NCI-H1092 (cell line): ENCODE results near the gene CSF3.
"Not testable (repeated sequence)": the region's sequence is repeated elsewhere in the genome, so short reads cannot be mapped to it uniquely, and the experiment has no call there.

Experiments
- DNase-seq: peaks from one replicate; lab custom pipeline; 2025; lab: John Stamatoyannopoulos, UW

CSF3 gene

DNA sequence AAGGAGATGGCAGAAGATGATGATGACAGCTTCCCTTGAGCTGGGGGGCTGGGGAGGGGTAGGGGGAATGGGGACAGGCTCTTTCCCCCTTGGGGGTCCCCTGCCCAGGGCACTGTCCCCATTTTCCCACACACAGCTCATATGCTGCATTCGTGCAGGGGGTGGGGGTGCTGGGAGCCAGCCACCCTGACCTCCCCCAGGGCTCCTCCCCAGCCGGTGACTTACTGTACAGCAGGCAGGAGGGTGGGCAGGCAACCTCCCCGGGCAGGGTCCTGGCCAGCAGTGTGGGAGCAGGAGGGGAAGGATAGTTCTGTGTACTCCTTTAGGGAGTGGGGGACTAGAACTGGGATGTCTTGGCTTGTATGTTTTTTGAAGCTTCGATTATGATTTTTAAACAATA is 17.7 kb upstream of the CSF3 start:
- DNase-seq, result no peak

DNA sequence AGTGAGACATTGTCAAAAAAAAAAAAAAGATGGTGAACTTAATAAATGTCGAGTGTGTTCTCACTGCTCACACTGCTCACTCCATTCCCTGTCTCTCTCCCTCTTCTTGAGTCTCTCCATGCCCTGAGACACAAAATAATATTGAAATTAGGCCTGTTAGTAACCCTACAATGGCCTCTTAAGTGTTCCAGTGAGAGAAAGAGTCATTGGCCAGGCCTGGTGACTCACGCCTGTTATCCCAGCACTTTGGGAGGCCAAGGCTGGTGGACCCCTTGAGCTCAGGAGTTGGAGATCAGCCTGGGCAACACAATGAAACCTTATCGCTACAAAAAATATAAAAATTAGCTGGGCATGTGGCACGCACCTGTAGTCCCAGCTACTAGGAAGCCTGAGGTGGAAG is 16.2 kb upstream of the CSF3 start:
- DNase-seq, result no peak

GRCh38 chr17:40000161-40000560 is 15.1 kb upstream of the CSF3 start:
- no peak for DNase-seq

GRCh38 chr17:40001335-40001734 is 13.9 kb upstream of the CSF3 start:
- DNase-seq, result not testable (repeated sequence)

- DNase-seq, result no peak
Measured at GRCh38 chr17:40004072-40004471, 11.2 kb upstream of the CSF3 start.

DNA sequence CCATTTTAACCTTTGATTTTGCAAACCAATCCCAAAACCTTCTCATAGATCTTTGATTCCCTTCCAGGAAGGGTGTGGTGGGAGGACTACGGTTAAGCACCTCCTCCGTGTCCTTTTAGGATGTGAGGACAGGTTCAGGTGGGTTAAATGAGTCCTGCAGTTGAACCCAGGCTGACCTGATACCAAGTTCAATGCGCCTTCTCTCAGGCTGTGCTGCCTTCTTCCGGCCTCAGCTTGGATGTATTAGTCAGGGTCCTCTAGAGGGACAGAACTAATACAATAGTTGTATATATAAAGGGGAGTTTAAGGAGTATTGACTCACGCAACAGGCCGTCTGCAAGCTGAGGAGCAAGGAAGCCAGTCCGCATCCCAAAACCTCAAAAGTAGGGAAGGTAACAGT is 10.5 kb upstream of the CSF3 start:
- no peak for DNase-seq

- DNase-seq, result no peak
Measured at GRCh38 chr17:40005520-40005919, 9.7 kb upstream of the CSF3 start.

DNA sequence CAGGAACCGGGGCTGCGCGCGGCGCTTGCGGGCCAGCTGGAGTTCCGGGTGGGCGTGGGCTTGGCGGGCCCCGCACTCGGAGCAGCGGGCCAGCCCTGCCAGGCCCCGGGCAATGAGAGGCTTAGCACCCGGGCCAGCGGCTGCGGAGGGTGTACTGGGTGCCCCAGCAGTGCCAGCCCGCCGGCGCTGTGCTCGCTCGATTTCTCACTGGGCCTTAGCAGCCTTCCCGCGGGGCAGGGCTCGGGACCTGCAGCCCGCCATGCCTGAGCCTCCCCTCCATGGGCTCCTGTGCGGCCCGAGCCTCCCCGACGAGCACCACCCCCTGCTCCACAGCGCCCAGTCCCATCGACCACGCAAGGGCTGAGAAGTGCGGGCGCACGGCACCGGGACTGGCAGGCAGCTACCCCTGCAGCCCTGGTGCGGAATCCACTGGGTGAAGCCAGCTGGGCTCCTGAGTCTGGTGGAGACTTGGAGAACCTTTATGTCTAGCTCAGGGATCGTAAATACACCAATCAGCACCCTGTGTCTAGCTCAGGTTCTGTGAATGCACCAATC is 4.2 kb upstream of the CSF3 start:
- not testable (repeated sequence) for DNase-seq

DNA sequence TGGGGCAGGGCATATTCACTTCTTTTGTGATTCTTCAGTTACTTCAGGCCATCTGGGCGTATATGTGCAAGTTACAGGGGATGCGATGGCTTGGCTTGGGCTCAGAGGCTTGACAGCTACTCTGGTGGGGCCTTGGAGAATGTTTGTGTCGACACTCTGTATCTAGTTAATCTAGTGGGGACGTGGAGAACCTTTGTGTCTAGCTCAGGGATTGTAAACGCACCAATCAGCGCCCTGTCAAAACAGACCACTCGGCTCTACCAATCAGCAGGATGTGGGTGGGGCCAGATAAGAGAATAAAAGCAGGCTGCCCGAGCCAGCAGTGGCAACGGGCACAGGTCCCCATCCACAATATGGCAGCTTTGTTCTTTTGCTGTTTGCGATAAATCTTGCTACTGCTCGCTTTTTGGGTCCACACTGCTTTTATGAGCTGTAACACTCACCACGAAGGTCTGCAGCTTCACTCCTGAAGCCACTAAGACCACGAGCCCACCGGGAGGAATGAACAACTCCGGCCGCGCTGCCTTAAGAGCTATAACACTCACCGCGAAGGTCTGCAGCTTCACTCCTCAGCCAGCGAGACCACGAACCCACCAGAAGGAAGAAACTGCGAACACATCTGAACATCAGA is 3.1 kb upstream of the CSF3 start:
- not testable (repeated sequence) for DNase-seq

DNA sequence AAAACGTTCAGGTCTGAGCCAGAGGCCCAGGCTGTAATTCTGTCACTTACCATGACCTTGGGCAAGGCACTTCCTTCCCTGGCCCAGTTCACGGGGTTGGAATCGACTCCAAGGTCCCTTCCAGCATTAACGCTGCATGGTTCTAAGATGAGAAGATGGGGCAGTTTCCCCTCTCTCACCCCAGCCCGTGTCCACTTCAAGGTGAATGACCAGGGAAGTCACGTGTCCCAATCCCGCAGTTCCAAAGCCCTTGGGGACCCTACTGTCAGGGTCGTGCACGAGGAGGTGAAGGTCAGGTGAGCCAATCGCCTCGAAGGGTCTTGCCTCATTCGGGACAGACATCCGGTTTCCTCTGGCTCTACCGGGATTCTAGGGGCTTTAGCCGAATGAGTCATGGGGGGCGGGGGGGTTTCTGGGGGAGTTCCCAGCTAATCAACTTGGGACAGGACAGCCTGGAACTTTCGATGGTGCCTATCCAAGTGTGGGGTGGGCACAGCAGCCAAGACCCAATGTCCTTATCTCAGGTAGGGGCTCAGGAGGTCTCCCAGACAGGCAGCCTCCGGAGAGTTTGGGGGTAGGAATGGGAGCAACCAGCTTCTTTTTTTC is 762 bp upstream of the CSF3 start:
- DNase-seq, result no peak

GRCh38 chr17:40015998-40016985 is 1.1 kb downstream of the CSF3 start:
- DNase-seq, result no peak

GRCh38 chr17:40017422-40018080 is 2.3 kb downstream of the CSF3 start:
- no peak for DNase-seq

GRCh38 chr17:40018211-40019121 is 3.2 kb downstream of the CSF3 start:
- DNase-seq, result no peak

GRCh38 chr17:40019140-40019991 is 4.1 kb downstream of the CSF3 start:
- DNase-seq, result no peak

- no peak for DNase-seq
Measured at GRCh38 chr17:40020146-40020545, 4.9 kb downstream of the CSF3 start.

GRCh38 chr17:40021451-40021971 is 6.3 kb downstream of the CSF3 start:
- DNase-seq, result no peak

GRCh38 chr17:40022497-40022896 is 7.3 kb downstream of the CSF3 start:
- DNase-seq, result no peak

- peak; percentile 36 for DNase-seq
Measured at GRCh38 chr17:40022961-40023541, 7.8 kb downstream of the CSF3 start.

GRCh38 chr17:40023590-40024292 is 8.5 kb downstream of the CSF3 start:
- DNase-seq, result peak; percentile 65
